HG02981 (cell line): ENCODE data around the gene TEX26.

Source experiments
- ATAC-seq: cut with Tn5 transposase; IDR thresholded peaks from one replicate; pipeline ENCODE4 v1.9.1; 2021; ENCODE audit warnings: mild to moderate bottlenecking, moderate library complexity; ENCODE audit not compliant: unreplicated experiment

Gene TEX26

GRCh38 chr13:31011193-31011860 lies 78.9 kb downstream of the TEX26 start:
- ATAC-seq: no peak

- ATAC-seq: no peak
Observed at GRCh38 chr13:31011901-31012654, 79.6 kb downstream of the TEX26 start.

- no peak for ATAC-seq
Observed at GRCh38 chr13:31012655-31013024, 80.2 kb downstream of the TEX26 start.

- ATAC-seq: no peak
Observed at GRCh38 chr13:31014456-31014855, 82.0 kb downstream of the TEX26 start.

GRCh38 chr13:31015199-31015598 lies 82.7 kb downstream of the TEX26 start:
- no peak for ATAC-seq

GRCh38 chr13:31016342-31017325 lies 84.2 kb downstream of the TEX26 start:
- ATAC-seq: no peak

GRCh38 chr13:31018511-31018910 lies 86.1 kb downstream of the TEX26 start:
- no peak for ATAC-seq

GRCh38 chr13:31020996-31021395 lies 88.5 kb downstream of the TEX26 start:
- ATAC-seq: no peak

GRCh38 chr13:31022288-31022895 lies 89.9 kb downstream of the TEX26 start:
- no peak for ATAC-seq

- no peak for ATAC-seq
Observed at GRCh38 chr13:31022928-31023530, 90.6 kb downstream of the TEX26 start.
